Cardiac fibroblast (primary cell): ENCODE data around the gene H2BK1.

ENCODE experiments used
- DNase-seq, 2 donors: peaks; one replicate each; pipeline versions ENCODE4 v3.0.0 to v3.0.0-alpha.2; 2010; ENCODE audit warnings: low read depth in 2 of 2
- H3K4me3 ChIP-seq, 2 donors: replicated peaks in 1 of 2; 1 replicate in 1 of 2; 2 replicates in 1 of 2; pipeline ENCODE4 v1.5.1; 2011; ENCODE audit warnings: low read depth in 2 of 2, low read length in 2 of 2, mild to moderate bottlenecking in 2 of 2, moderate library complexity in 1 of 2
- CTCF ChIP-seq: IDR thresholded peaks from one replicate; pipeline ENCODE4 v1.5.1; 2011; ENCODE audit warnings: low read depth, mild to moderate bottlenecking, low read length, inconsistent platforms

The H2BK1 gene

GRCh38 chr7:151241755-151242096 lies 31.4 kb upstream of the H2BK1 start:
- H3K4me3 ChIP-seq: no peak overlapping the region
- no peak for TF ChIP-seq CTCF
- DNase-seq: no peak

GRCh38 chr7:151240942-151241754 lies 30.9 kb upstream of the H2BK1 start:
- DNase-seq: no peak
- TF ChIP-seq CTCF: no peak
- no peak overlapping the region for H3K4me3 ChIP-seq

DNA sequence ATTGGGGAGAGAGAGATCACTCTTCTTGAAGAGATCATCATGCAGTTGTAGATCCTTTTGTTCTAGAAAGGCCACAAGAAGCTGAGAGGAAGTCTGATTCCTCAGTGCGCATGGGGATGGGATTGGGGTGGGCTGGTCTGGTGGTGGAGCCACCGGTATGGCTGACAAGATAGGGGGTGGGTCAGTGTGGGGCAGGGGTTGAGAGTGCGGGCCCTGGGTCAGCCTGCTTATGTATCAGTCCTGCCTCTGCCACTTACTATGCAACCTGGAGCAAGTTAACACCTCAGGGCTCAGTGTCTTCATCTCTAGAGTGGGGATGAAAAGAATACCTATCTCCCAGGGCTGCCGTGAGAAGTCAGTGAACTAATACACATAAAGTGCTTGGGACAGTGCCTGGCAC lies 30.2 kb upstream of the H2BK1 start:
- TF ChIP-seq CTCF: no peak
- DNase-seq: no peak
- H3K4me3 ChIP-seq: no peak overlapping the region

DNA sequence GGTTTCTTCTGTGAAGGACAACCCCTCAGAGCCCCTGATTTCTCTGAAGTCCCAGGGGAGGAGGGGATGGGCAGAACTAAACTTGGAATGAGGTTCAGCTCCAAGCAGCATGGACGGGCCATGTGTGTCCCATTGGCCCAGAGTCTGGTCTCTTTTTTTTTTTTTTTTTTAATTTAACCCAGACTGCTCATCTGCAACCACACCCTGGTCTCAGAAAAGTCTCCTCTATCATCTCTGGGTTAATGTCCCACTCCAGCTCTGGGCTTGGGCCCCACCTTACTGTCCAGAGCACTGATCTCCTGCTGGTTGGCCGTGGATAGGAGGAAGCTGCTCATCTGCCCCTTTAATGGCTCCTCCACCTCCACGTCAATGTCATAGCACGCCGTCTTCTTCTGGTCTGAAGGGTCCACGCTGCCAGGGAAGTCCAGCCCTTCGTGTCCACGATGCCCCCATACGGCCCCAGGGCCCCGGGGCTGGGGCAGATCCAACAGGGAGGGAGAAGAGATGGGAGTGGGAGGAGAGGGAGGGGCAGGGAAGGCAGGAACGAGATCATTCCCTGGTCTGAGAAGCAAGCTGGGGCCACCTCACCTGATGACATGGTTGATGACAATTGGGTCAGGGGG lies 29.7 kb upstream of the H2BK1 start:
- no peak for DNase-seq
- TF ChIP-seq CTCF: no peak
- H3K4me3 ChIP-seq: no peak overlapping the region

- no peak overlapping the region for H3K4me3 ChIP-seq
- TF ChIP-seq CTCF: no peak
- DNase-seq: no peak
These were observed 28.9 kb upstream of the H2BK1 start for GRCh38 chr7:151238924-151239836.

GRCh38 chr7:151238190-151238810 lies 28.0 kb upstream of the H2BK1 start:
- no peak overlapping the region for H3K4me3 ChIP-seq
- no peak for TF ChIP-seq CTCF
- DNase-seq: no peak
